ENCODE data around the gene OR7E24. TPM values are rescaled to one million over a fixed set of nuclear protein-coding genes. Genes with fewer than 3 reads are reported as not detected.
"Not testable (repeated sequence)": the region's sequence is repeated elsewhere in the genome, so short reads cannot be mapped to it uniquely, and the experiment has no call there.

The OR7E24 gene
- total RNA-seq, result not detected

- DNase-seq, result no peak
- 74 to 78% methylated on average over 1 of the region's 1 CpG for WGBS, 2 donors
- intact Hi-C loops (cut with DNase I), result no loop called here
- peaks cover 0 to 10% (median 0%) of the 10 kb centered on the region in 3 donors for H3K9me3 ChIP-seq
- no peaks in the 10 kb centered on the region for H3K4me1 ChIP-seq
- no peaks in the 10 kb centered on the region for H3K36me3 ChIP-seq
- H3K27me3 ChIP-seq, result no peaks in the 10 kb centered on the region
- no peak within 1 kb of the TSS for H3K4me3 ChIP-seq
- TF ChIP-seq CTCF (IDR thresholded peaks at IDR 0.05), result no peak
- no peak within 1 kb of the TSS for H3K27ac ChIP-seq
Observed at GRCh38 chr19:9250630-9251029, at the start of gene OR7E24. Gene OR7E24, plus strand, starts transcription at chr19:9250930. Its CDS starts 114 bp downstream, at chr19:9251044.

- no peaks in the 10 kb centered on the region for H3K9me3 ChIP-seq
- H3K4me1 ChIP-seq, result peaks cover 0 to 4% (median 0%) of the 10 kb centered on the region in 3 donors
- no peak overlapping the region for H3K27ac ChIP-seq
- peak in 5 of 6 experiments; percentile 61 to 88 (median 79) for TF ChIP-seq CTCF (IDR thresholded peaks at IDR 0.05)
- TF ChIP-seq POLR2A (IDR thresholded peaks at IDR 0.05), result no peak
- no peaks in the 10 kb centered on the region for H3K36me3 ChIP-seq
- intact Hi-C loops (cut with DNase I), result no loop called here
- WGBS, 2 donors, result 31 to 54% methylated on average over 5 to 13 of the region's 13 CpGs
- peaks cover 0 to 5% (median 0%) of the 10 kb centered on the region in 4 donors for H3K27me3 ChIP-seq
- peak overlapping the region in 2 of 4 donors; percentile 15 to 55 for H3K4me3 ChIP-seq
- no peak for DNase-seq
Observed at GRCh38 chr19:9205501-9206113, 45.1 kb upstream of the OR7E24 start.

GRCh38 chr19:9219489-9219888 lies 31.2 kb upstream of the OR7E24 start, which contains the start of gene OR7D4:
Gene OR7D4, minus strand, starts transcription at chr19:9219589. Its CDS starts 4,752 bp downstream, at chr19:9214837.
- DNase-seq, result no peak
- intact Hi-C loops (cut with DNase I), result no loop called here
- WGBS, 2 donors, result 65 to 78% methylated on average over 3 of the region's 3 CpGs
- H3K36me3 ChIP-seq, result no peaks in the 10 kb centered on the region
- H3K4me1 ChIP-seq, result no peaks in the 10 kb centered on the region
- no peak for TF ChIP-seq CTCF (IDR thresholded peaks at IDR 0.05)
- no peak for TF ChIP-seq POLR2A (IDR thresholded peaks at IDR 0.05)
- H3K4me3 ChIP-seq, result no peak within 1 kb of the TSS
- no peak within 1 kb of the TSS for H3K27ac ChIP-seq
- peaks cover 0 to 5% (median 0%) of the 10 kb centered on the region in 3 donors for H3K9me3 ChIP-seq
- peaks cover 0 to 7% (median 0%) of the 10 kb centered on the region in 4 donors for H3K27me3 ChIP-seq

GRCh38 chr19:9251236-9251635 lies 506 bp downstream of the OR7E24 start:
- Histone ChIP-seq H3K4me3 (no peak overlapping the region), H3K27ac (no peak overlapping the region), H3K36me3 (no peaks in the 10 kb centered on the region), H3K27me3 (no peaks in the 10 kb centered on the region), H3K9me3 (peaks cover 0 to 16% (median 0%) of the 10 kb centered on the region in 3 donors), H3K4me1 (no peaks in the 10 kb centered on the region)
- no peak for DNase-seq
- WGBS, 2 donors, result 70 to 72% methylated on average over 5 of the region's 5 CpGs
- TF ChIP-seq POLR2A (IDR thresholded peaks at IDR 0.05), result no peak
- no peak for TF ChIP-seq CTCF (IDR thresholded peaks at IDR 0.05)
- intact Hi-C loops (cut with DNase I), result no loop called here

GRCh38 chr19:9283485-9283884 lies 32.8 kb downstream of the OR7E24 start:
- H3K27me3 ChIP-seq; H3K27ac ChIP-seq; intact Hi-C loops (cut with DNase I); H3K36me3 ChIP-seq; DNase-seq; H3K4me1 ChIP-seq: not testable (repeated sequence)
- no CpG with 5 or more reads among the region's 38 CpGs for WGBS, 2 donors
- H3K9me3 ChIP-seq, result peaks cover 0 to 53% (median 10%) of the 10 kb centered on the region in 3 donors
- H3K4me3 ChIP-seq, result peak overlapping the region in 3 of 4 donors; percentile 22 to 29 (median 23)

Measured in esophagus squamous epithelium (tissue), 5 donors.